ENCODE results near the gene DPYSL4. TPM values are rescaled to one million over a fixed set of nuclear protein-coding genes. Genes with fewer than 3 reads are reported as not detected.
A peak's percentile ranks its signal among the peaks of the same experiment; 100 is the strongest.

Gene DPYSL4
- total and polyA plus RNA-seq, 2 experiments from 2014 or later = 2.1 TPM

DNA sequence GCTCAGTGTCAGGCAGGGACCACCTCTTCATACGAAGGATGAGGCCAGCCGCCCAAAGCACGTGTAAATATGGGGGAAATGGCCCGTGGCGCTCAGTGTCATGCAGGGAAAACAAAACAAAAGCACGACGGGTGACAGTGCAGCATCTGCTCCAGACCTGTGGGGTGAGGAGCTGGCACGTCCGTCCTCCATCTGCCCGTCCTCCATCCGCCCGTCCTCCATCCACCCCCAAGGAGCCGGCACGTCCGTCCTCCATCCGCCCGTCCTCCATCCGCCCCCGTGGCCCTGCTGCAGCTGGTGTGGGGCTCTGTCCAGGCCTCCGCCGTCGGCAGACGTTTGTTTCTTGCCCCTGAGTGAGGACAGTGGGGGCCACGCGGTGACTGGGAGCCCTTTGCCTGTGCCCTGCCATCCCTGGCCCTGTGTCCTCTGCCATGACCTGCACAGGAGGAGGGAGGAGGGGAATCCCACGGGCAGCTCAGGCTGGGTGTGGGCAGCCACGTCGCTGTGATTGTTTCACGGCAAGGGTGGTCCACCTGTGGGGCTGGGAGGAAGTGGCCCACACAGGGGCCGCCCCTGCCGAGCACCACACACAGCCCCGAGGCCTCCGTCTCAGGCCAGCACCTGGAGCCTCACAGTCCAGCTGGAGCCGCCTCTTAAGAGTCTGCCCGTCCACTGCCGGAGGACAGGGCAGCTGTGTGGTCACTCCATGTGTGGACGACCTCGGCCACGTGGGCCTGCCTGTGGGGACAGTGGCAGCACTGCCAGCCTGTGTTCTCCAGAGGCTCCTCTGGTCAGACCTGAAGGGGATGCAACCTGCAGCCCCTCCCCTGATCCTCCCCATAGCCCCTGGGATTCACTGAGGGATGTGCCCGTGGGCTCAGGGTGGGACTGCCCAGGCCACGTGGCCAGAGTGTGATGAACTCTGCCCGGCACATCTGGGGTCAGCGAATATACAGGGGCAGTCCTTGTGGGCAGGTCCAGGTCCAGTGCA is 38.2 kb upstream of the DPYSL4 start:
- Histone ChIP-seq H3K9ac (no peak overlapping the region), H3K79me2 (ENCODE audit: insufficient read depth) (no peaks in the 10 kb centered on the region), H3K27ac (no peak overlapping the region), H2AFZ (no peak overlapping the region), H4K20me1 (ENCODE audit: insufficient read depth) (no peaks in the 10 kb centered on the region), H3K9me2 (ENCODE audit: insufficient read depth) (no peaks in the 10 kb centered on the region), H3K4me1 (ENCODE audit: insufficient read depth) (no peaks in the 10 kb centered on the region), H3K4me2 (ENCODE audit: unreplicated experiment) (no peak overlapping the region), H3K4me3 (no peak overlapping the region), H3K9me3 (ENCODE audit: low read depth) (no peaks in the 10 kb centered on the region), H3K27me3 (replicated peaks; ENCODE audit: insufficient read depth) (no peaks in the 10 kb centered on the region; the same call in 1 of the 2 replicates), H3K36me3 (ENCODE audit: low read depth) (no peaks in the 10 kb centered on the region), H3F3A (ENCODE audit: insufficient read depth) (no peaks in the 10 kb centered on the region)
- TF ChIP-seq EZH2phosphoT487 (IDR thresholded peaks at IDR 0.05; ENCODE audit: insufficient read depth, low read depth) (no peak), EZH2 (IDR thresholded peaks at IDR 0.05; ENCODE audit: insufficient read depth, poor library complexity, severe bottlenecking) (no peak)
- in situ Hi-C loops (cut with MboI) = loop anchor here (25.0 kb wide), 1 partner anchor 261 kb away; no protein-coding TSS in a partner anchor
- no peak for DNase-seq
- WGBS, 2 experiments (ENCODE audit: low coverage in 1 of 2, low lambda C conversion rate in 2 of 2, missing lambda C conversion rate in 2 of 2) = 80% methylated on average over 40 to 41 of the region's 43 CpGs

DNA sequence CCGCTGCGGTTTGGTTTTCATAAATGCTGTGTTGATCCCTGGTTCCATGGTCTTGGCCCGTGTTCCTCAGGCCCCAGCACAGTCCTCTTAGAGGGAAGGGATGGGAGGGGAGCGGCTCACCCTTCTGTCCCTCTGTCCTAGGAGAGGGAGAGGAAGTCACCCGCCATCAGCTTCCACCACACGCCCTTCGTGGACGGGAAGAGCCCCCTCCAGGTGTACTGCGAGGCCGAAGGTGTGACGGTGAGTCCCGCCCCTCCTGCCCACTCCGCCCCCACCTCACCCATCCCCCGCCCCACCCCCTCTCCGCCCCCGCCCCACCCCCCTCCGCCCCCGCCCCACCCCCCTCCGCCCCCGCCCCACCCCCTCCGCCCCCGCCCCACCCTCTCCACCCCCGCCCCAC is 37.5 kb upstream of the DPYSL4 start:
- TF ChIP-seq EZH2 (IDR thresholded peaks at IDR 0.05; ENCODE audit: insufficient read depth, poor library complexity, severe bottlenecking) = no peak
- no peak for TF ChIP-seq EZH2phosphoT487 (IDR thresholded peaks at IDR 0.05; ENCODE audit: insufficient read depth, low read depth)
- H3K27ac ChIP-seq = no peak overlapping the region
- H2AFZ ChIP-seq = no peak overlapping the region
- in situ Hi-C loops (cut with MboI) = loop anchor here (25.0 kb wide), 1 partner anchor 262 kb away; no protein-coding TSS in a partner anchor
- no peaks in the 10 kb centered on the region for H3K27me3 ChIP-seq (replicated peaks; ENCODE audit: insufficient read depth)
- no peaks in the 10 kb centered on the region for H3K79me2 ChIP-seq (ENCODE audit: insufficient read depth)
- H3K4me3 ChIP-seq = no peak overlapping the region
- H3K9me2 ChIP-seq (ENCODE audit: insufficient read depth) = no peaks in the 10 kb centered on the region
- no peaks in the 10 kb centered on the region for H3F3A ChIP-seq (ENCODE audit: insufficient read depth)
- H4K20me1 ChIP-seq (ENCODE audit: insufficient read depth) = no peaks in the 10 kb centered on the region
- no peak overlapping the region for H3K9ac ChIP-seq
- no peaks in the 10 kb centered on the region for H3K4me1 ChIP-seq (ENCODE audit: insufficient read depth)
- WGBS, 2 experiments (ENCODE audit: low coverage in 1 of 2, low lambda C conversion rate in 2 of 2, missing lambda C conversion rate in 2 of 2) = 84% methylated on average over 8 to 23 of the region's 23 CpGs
- peak; percentile 25 for DNase-seq
- H3K36me3 ChIP-seq (ENCODE audit: low read depth) = no peaks in the 10 kb centered on the region
- H3K9me3 ChIP-seq (ENCODE audit: low read depth) = no peaks in the 10 kb centered on the region
- no peak overlapping the region for H3K4me2 ChIP-seq (ENCODE audit: unreplicated experiment)

DNA sequence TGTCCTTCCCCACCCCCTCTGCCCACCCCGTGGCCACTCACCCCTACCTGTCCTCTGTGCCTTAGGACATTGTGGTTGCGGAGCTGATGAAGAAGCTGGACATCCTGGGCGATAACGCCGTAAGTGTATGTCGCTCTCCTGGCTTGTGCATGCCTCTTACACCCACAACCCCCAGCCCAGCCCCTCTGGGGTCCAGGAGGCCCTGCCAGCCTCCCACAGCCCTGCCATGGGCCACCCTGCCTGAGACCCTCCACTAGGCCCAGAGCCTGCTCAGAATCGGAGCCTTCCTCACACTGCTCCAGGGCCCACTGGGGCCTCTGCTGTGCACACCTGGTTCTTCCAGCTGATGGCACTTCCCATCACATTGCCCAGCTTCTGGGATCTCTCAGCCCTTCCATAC is 36.8 kb upstream of the DPYSL4 start:
- Histone ChIP-seq H3K9ac (no peak overlapping the region), H3K27me3 (replicated peaks; ENCODE audit: insufficient read depth) (no peaks in the 10 kb centered on the region), H3K36me3 (ENCODE audit: low read depth) (no peaks in the 10 kb centered on the region), H3K9me2 (ENCODE audit: insufficient read depth) (no peaks in the 10 kb centered on the region), H3F3A (ENCODE audit: insufficient read depth) (no peaks in the 10 kb centered on the region), H4K20me1 (ENCODE audit: insufficient read depth) (no peaks in the 10 kb centered on the region), H2AFZ (no peak overlapping the region), H3K4me1 (ENCODE audit: insufficient read depth) (no peaks in the 10 kb centered on the region), H3K4me2 (ENCODE audit: unreplicated experiment) (no peak overlapping the region), H3K9me3 (ENCODE audit: low read depth) (no peaks in the 10 kb centered on the region), H3K27ac (no peak overlapping the region), H3K79me2 (ENCODE audit: insufficient read depth) (no peaks in the 10 kb centered on the region), H3K4me3 (no peak overlapping the region)
- 78 to 87% methylated on average over 6 to 7 of the region's 7 CpGs for WGBS, 2 experiments (ENCODE audit: low coverage in 1 of 2, low lambda C conversion rate in 2 of 2, missing lambda C conversion rate in 2 of 2)
- in situ Hi-C loops (cut with MboI) = loop anchor here (25.0 kb wide), 1 partner anchor 263 kb away; no protein-coding TSS in a partner anchor
- peak; percentile 15 for DNase-seq
- TF ChIP-seq EZH2phosphoT487 (IDR thresholded peaks at IDR 0.05; ENCODE audit: insufficient read depth, low read depth) = no peak
- no peak for TF ChIP-seq EZH2 (IDR thresholded peaks at IDR 0.05; ENCODE audit: insufficient read depth, poor library complexity, severe bottlenecking)

DNA sequence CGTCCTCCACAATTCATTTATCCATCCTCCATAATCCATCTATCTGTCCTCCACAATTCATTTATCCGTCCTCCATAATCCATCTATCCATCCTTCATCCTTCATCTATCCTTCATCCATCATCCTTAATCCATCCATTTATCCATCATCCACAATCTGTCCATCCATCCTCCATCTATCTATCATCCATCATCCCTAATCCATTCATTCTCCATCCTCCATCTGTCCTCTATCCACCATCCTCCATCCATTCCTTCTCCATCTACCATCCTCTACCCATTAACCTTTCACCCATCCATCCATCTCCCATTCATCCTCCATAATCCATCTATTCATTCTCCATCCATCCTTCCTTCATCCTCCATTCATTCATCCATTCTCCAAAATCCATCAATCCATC is 36.0 kb upstream of the DPYSL4 start:
- no peaks in the 10 kb centered on the region for H4K20me1 ChIP-seq (ENCODE audit: insufficient read depth)
- in situ Hi-C loops (cut with MboI) = no loop called here

More for the DNA sequence above, 36.0 kb upstream of the DPYSL4 start:
- TF ChIP-seq EZH2 (IDR thresholded peaks at IDR 0.05; ENCODE audit: insufficient read depth, poor library complexity, severe bottlenecking) = no peak
- TF ChIP-seq EZH2phosphoT487 (IDR thresholded peaks at IDR 0.05; ENCODE audit: insufficient read depth, low read depth) = no peak
- no peaks in the 10 kb centered on the region for H3K9me3 ChIP-seq (ENCODE audit: low read depth)
- no peak for DNase-seq
- 57 to 67% methylated on average over 2 of the region's 2 CpGs for WGBS, 2 experiments (ENCODE audit: low coverage in 1 of 2, low lambda C conversion rate in 2 of 2, missing lambda C conversion rate in 2 of 2)
- no peaks in the 10 kb centered on the region for H3K9me2 ChIP-seq (ENCODE audit: insufficient read depth)
- H3F3A ChIP-seq (ENCODE audit: insufficient read depth) = no peaks in the 10 kb centered on the region
- no peaks in the 10 kb centered on the region for H3K27me3 ChIP-seq (replicated peaks; ENCODE audit: insufficient read depth)
- H3K27ac ChIP-seq = no peak overlapping the region
- no peaks in the 10 kb centered on the region for H3K4me1 ChIP-seq (ENCODE audit: insufficient read depth)
- no peaks in the 10 kb centered on the region for H3K79me2 ChIP-seq (ENCODE audit: insufficient read depth)
- H3K4me2 ChIP-seq (ENCODE audit: unreplicated experiment) = no peak overlapping the region
- H2AFZ ChIP-seq = no peak overlapping the region
- H3K9ac ChIP-seq = no peak overlapping the region
- no peaks in the 10 kb centered on the region for H3K36me3 ChIP-seq (ENCODE audit: low read depth)
- H3K4me3 ChIP-seq = no peak overlapping the region

Measured in GM23248 (cell line).